Activated CD4-positive, CD25-positive, alpha-beta regulatory T cell treated with anti-CD3 and anti-CD28 coated beads, Interleukin-2, amount 50 U/mL, for 24 hours (primary cell): Measurements from ENCODE around the gene MICU2.
A peak's percentile ranks its signal among the peaks of the same experiment; 100 is the strongest.

ENCODE experiments used
- ATAC-seq, 2 donors: fragments of 150-1000 bp; cut with Tn5 transposase; one replicate each; pipeline ENCODE4 v1.10.0; 2021; ENCODE audit warnings: mild to moderate bottlenecking in 1 of 2, moderate library complexity in 1 of 2

The MICU2 gene

DNA sequence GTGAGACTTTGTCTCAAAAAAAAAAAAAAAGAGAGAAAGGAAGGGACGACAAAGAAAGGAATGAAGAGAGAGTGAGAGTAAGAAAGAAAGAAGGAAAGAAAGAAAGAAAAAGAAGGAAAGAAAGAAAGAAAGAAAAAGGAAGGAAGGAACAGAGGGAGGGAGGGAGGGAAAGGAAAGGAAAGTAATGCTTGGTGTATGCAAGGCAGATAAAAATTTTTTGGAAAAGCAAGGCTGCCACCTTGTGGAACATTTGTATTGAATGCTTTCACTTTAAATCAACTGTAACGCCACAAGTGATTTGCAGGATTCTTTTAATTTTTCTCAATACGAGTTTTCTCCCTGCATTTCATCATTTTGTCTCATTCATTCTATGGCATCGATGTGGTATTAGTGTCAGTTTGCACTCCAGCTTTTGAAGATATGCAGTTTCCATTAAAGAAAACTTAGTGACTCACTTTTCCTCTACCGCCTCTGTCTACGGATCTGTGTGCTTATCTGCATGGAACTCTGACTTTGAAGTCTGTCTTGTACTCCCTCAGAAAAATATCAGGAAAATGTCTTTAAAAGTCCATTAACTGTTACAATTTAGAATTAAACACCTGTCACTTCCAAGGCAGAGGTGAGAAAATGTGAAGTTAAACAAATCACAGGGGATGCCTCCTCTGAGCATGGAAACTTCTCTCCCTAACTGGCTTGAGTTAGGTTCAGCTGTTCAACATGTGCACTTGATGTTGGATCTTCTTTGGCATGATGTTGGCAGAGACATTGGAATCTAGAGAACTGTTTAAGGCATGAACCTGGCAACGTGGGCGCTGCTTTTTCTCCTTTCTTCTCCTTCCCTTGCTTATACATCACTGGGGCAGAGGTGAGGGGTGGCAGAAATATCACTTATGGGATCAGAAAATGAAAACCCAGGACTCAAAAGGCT, 124.8 kb downstream of the MICU2 start:
- ATAC-seq: peak; percentile 40 to 55

DNA sequence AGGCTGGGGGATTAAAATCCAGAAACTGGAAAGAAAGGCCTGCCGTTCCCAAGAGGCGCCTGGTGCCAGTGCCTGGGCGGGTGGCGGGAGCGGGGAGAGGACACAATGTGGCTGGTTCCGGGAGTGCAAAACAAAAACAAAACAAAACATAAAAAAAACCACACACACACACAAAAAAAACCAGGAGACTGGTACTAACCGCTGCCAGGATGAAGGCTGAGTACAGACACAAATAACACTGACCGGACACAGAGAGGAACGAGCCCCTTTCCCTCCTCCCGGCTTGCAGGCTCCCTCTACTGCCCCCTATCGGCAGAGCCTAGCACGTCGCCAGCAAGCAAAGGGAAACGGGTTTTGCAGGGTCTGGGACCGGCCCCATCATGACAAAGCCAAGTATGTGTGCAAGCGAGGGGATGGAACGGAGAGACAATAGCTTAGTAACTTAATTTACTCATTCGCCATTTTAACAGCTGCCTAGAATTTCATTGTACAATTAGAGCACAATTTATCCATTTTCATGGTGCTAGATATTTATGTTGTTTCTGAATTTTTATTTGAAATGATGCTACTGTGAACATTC, 127.0 kb downstream of the MICU2 start:
- ATAC-seq: peak; percentile 74 to 82

DNA sequence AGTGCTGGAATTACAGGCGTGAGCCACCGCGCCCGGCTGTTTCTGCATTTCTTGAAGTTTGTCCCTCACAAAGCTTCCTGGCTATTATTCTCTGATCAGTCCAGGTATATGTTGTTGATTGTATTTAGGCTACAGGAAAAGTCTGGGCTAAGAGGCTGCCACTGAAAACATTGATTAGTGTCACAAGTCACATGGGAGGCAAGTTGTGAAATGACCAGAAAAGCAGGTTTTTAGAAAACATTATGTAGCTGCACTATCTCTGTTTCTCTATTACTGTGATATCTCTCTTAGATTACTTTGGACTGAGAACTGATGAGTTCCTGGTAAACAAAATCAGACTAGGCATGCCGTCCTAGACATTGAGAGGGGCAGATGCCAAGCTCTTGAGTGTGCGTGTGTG, 128.9 kb downstream of the MICU2 start:
- no peak for ATAC-seq

DNA sequence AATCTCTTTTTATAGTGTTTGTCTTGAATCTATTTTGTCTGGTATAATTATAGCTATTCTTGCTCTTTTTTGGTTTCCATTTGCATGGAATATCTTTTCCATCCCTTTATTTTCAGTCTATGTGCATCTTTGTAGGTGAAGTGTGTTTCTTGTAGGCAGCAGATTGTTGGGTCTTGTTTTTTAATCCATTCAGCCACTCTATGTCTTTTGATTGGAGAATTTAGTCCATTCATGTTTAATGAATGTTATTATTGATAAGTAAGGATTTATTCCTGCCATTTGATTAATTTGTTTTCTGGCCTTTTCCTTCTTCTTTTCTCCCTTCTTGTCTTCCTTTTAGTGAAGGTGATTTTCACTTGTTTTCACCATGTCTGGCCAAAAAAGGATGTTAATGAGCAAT, 133.2 kb downstream of the MICU2 start:
- ATAC-seq: no peak

DNA sequence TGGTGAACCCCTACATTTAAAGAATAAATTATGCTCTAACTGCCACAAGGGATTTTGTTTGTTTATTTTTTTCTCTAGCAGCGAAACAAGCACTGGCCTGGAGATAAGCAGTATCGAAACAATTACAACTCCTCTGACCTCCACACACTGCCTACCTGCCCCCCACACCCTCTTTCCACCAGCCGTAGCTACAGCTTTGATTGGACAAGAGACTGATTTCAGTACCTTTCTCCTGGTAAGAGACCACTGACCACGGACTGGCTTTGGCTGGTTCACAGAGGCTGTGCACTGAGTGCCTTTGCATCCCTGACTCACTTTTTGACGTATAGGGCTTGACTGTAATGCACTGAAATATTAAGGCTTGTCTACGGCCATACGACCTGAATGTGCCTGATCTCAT, 137.4 kb downstream of the MICU2 start:
- no peak for ATAC-seq

DNA sequence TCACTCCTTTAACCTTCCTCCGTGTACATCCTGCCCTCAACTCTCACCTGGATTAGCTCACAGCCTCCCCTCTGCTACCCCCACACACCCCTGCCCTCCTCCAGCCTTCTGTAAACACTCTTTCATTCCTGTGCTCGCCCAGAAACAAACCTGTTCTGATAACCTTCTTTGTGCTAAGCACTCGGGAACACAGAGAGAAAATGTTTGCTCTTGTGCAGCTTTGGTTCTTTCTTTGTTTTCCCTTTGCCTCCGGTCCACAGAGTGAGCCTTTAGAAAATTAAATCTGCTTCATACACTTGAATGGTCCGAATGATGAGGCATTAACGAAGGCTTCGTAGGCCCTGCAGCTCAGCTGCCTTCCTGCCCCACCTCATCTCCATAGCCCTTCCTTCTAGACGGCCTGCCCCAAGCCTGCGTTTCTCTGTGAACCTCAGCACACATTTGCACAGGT, 138.2 kb downstream of the MICU2 start:
- no peak for ATAC-seq

DNA sequence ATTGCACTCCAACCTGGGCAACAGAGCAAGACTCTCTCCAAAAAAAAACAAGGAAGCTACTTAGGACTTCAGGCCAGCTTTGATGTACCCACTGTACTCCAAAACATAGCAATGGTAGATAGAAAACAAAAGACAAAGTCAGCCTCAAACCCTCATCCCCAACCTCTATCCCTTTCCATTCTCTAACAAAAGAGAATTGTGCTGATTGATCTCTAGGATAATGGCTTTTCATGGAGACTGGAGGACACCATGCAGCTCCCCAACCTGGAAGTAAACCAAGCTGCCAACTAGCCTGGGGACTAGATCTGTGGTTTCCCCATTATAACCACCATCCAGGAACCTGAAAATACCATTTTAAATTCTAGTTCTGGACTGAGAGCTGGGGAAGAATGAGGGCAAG, 140.5 kb downstream of the MICU2 start:
- ATAC-seq: no peak

DNA sequence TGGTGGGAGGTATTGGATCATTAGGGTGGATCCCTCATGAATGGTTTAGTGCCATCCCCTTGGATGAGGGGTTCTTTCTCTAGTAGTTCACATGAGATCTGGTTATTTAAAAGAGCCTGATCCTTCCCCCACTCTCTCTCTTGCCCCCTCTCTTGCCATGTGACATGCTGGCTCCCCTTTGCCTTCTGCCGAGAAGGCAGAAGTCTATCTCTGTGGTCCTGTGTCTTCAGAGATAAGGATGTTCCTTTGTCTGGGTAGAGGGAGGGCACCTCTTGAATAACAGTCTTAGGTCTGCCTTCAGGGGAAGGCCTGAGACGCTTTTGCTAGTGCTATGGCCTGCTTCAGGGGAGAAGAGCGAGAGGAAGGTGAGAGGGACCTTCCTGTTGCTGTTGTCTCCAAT, 142.8 kb downstream of the MICU2 start:
- no peak for ATAC-seq

DNA sequence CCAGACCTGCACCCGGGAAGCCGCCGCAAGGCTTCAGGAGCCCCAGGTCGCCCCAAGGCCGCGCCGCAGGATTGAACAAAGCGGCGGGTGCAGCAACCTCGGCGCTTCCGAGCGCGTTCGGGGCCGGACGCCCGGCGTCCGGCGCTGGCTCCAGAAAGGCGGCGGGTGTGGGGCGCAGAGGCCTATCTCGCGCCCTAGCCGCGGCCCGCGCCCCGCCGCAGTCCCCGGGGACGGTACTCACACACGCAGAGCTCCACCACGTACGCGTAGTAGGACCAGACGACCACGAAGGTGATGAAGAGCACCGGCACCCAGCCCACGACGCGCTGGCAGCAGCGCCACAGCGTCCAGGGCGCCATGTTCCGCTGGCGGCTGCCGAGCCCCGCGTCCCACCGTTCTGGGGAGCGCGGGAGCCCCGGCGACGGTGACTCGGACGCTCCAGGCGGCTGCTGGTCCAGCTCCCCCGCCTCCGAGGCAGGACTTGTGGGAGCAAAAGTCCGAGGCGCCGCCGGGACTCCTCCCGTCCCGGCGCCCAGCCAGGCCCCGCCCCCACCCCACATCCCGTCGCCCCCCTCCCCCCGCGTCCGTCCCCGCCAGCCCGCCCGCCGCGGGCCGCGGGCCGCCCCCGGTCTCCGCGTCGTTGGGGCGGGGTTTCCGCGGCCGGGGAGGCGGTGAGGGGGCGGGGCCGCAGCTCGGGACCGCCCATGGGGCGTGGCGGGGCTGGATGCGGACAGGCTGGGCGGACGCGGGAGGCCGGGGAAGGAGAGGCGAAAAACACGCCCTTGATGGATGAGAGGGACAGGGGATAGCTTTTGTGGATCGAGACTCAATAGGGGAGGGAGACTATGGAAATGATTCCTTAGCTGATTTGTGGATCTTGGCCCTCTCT, 144.9 kb downstream of the MICU2 start, which contains the start of gene ZDHHC20:
ZDHHC20 (minus strand) TSS at position 491 of the 889 bp plus-strand sequence; CDS start at position 359, 132 bp downstream.
- peak; percentile 89 for ATAC-seq

DNA sequence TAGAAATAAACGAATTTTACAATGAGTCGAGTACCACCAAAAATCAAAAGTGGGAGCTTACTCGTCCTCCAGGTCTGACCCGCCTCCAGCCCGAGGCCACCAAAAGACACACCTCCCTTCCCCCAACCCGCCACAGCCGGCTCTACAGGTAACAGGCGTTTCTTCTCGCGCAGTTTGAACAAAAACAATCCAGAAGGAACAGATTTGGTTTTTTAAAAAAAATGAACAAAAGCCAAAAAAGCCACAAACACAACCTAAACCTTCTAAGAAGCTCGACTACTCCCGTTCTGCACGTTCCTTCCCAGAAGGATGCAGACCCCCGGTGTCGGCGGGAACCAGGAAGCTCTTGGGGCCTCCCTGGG, 145.5 kb downstream of the MICU2 start:
- ATAC-seq: peak in 1 of 2 donors; percentile 34

DNA sequence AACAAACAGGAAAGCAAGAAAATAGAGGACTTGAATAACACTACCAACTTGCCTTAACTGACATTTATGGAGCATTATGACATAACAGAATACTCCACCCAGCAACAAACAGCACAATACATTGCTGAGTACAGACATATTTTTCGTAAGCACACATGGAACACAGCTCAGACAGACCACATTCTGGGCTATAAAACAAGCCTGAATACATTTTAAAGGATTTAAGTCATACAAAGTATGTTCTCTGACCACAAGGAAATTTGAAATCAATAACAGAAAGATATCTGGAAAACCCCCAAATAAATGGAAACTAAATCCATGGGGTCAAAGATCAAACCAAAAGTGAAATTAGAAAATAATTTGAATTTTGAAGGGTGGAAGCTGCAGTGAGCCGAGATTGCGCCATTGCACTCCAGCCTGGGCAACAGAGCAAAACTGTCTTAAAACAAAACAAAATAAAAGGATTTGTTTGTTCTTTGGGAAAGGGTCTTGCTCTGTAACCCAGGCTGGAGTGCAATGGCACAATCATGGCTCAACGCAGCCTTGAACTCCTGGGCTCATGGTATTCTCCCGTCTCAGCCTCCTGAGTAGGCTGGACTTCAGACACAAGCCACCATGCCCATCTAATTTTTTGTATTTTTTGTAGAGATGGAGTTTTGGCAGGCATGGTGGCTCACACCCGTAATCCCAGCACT, 150.4 kb downstream of the MICU2 start:
- ATAC-seq: peak in 1 of 2 donors; percentile 32

DNA sequence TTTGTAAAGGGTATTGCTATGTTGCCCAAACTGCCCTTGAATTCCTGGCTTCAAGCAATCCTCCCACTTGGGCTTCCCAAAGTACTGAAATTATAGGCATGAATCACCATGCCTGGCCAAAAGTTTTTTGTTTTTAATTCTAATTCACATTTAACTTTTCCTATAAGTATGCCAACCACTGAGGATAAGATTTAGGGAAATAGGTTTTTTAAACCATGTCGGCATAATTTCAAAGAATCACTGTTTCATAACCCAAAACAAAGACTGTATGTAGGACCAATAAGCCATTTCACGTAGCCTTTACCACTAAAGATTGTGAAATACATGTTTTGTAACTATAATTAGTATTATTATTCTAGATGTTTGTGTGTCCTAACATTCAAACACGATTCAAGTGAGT, 153.0 kb downstream of the MICU2 start:
- ATAC-seq: no peak

DNA sequence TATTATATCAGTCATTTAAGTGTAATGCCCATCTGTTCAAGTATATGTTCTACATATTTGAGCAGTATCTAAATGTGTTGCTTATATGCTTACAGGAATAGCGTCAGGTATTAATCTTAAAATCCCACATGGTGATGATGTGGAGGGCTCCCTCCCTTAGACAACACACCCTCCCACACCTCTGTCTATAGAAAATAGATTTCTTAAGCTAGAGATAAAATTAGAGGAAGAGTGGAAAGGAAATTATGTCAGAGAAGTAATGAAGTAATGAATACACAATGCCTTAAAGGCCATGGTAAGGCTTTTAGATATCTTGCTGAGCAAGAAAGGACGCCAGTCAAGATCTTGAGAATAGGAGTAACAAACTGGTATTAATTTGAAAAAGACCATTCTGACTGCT, 157.3 kb downstream of the MICU2 start:
- no peak for ATAC-seq

DNA sequence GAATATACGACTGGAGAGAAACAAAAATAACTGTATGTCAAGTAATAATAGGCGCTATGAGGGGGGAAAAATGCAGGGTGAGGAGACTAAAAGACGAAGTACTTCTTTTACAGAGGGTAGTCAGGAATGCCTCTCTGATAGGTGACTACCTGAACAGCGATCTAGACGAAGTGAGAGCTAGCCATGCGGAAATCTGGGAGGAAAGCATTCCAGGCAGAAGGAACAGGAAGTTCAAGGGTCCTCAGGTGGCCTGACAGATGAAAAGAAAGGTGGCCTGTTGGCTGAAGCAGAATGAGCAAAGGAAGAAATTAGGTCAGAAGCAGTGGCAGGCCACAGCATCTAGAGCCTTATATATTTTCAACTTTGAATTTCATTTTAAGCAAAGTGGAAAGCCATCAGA, 158.2 kb downstream of the MICU2 start:
- ATAC-seq: no peak

DNA sequence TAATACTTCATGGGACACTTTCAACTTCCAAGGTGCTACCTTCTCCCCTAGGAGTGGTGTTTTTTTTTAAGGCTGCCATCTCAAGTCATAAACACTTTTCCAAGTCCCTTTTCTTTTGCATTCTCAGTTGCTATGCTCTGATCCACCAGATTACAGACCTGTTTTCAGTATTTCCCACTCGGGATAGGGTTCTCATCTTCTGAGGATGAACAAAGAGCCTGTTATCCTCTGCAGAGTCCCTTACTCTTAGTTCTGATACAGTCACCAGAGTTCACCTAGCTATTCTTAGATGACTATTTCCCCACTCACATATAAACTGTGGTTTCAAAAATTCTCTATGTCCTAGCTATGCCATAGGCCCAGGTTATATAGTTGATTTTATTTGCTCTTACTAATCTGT, 160.8 kb downstream of the MICU2 start:
- ATAC-seq: no peak
